ENCODE results near the gene HBEGF. TPM values are rescaled to one million over a fixed set of nuclear protein-coding genes. Genes with fewer than 3 reads are reported as not detected.

The HBEGF gene
- total and polyA plus RNA-seq, 5 experiments from 2014 or later, result 0.06 to 0.44 (median 0.30) TPM; not detected in 2

DNA sequence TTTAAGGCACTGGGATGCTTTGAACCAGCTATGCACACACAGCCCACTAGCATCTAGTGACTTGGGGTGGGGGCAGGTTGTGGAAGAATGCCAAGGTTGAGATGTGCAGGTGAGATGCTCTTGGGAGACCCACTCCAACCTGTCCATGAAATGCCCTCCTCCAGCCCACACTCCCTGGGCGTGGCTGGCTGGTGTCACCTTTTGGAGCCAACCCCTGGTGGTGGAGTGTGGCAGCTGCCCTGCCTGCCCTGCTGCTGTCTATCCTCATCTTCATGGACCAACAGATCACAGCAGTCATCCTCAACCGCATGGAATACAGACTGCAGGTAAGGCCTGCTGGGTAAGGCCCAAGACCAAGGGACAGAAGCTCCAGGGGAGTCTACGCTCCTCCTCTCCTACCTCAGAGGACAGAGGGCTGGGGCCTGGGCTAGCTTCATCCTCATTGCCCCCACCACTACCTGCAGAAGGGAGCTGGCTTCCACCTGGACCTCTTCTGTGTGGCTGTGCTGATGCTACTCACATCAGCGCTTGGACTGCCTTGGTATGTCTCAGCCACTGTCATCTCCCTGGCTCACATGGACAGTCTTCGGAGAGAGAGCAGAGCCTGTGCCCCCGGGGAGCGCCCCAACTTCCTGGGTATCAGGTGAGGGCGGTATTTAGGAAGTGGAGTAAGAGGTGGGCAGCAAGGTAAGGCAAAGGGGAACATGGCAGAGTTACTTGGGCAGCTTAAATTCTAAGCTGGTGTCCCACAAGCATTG is 21.0 kb upstream of the HBEGF start:
- H3K4me1 Mint-ChIP-seq, result peaks cover 2 to 7% (median 5%) of the 10 kb centered on the region in 4 donors
- no peaks in the 10 kb centered on the region for H3K27me3 Mint-ChIP-seq
- peak overlapping the region in 1 of 10 donors; percentile 5 for H3K27ac Mint-ChIP-seq
- POLR2A ChIA-PET, result no interaction called here
- H3K9me3 Mint-ChIP-seq, result no peaks in the 10 kb centered on the region
- H3K36me3 Mint-ChIP-seq, result no peaks in the 10 kb centered on the region
- ATAC-seq (no peak), DNase-seq (no peak)
- no peak overlapping the region for H3K4me3 Mint-ChIP-seq

- no peak overlapping the region for H3K27ac Mint-ChIP-seq
- H3K9me3 Mint-ChIP-seq, result no peaks in the 10 kb centered on the region
- ATAC-seq (no peak), DNase-seq (no peak)
- peaks cover 2 to 7% (median 5%) of the 10 kb centered on the region in 4 donors for H3K4me1 Mint-ChIP-seq
- no peaks in the 10 kb centered on the region for H3K27me3 Mint-ChIP-seq
- POLR2A ChIA-PET, result no interaction called here
- no peak overlapping the region for H3K4me3 Mint-ChIP-seq
- H3K36me3 Mint-ChIP-seq, result no peaks in the 10 kb centered on the region
Observed at GRCh38 chr5:140366589-140367255, 20.3 kb upstream of the HBEGF start.

DNA sequence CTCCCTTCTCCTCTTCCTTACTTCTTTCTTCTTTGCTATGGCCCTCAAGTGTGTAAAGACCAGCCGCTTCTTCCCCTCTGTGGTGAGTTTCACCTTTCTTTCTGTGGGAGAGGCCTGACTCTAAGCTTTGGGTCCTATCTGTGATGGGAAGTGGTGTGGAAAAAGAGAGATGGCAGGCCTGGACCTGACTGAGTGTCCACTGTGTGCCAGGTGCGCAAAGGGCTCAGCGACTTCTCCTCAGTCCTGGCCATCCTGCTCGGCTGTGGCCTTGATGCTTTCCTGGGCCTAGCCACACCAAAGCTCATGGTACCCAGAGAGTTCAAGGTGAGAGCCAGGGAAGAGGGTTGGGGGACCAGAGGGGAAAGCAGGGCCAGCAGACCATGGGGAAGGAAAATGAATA is 19.5 kb upstream of the HBEGF start:
- Mint-ChIP-seq H3K4me1 (peaks cover 2 to 7% (median 5%) of the 10 kb centered on the region in 4 donors), H3K9me3 (no peaks in the 10 kb centered on the region), H3K36me3 (no peaks in the 10 kb centered on the region), H3K27ac (no peak overlapping the region), H3K27me3 (no peaks in the 10 kb centered on the region), H3K4me3 (no peak overlapping the region)
- ATAC-seq (no peak), DNase-seq (no peak)
- POLR2A ChIA-PET, result interaction anchor here (0.6 kb wide), 1 partner anchor 247 kb away, joined by 4 read pairs; no protein-coding TSS in a partner anchor

DNA sequence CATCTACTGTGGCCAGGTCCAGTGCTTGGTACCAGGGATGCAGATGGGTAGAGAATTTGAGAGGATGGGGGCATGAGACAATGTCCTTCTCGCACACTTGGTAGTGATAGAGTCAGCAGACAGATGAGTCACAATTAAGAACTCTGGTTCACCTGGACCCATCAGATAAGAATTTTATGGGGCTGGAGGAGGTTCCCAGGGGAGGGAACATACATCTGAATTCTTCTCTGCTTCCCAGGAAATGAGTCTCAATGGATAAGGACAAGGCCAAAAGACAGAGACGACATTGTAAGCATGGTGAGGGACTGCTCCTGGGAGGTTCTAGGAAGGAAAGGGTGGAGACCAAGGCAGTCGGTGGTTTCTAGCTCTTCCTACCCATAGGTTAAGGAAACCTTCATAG is 18.9 kb upstream of the HBEGF start:
- no peaks in the 10 kb centered on the region for H3K9me3 Mint-ChIP-seq
- POLR2A ChIA-PET, result no interaction called here
- no peak for DNase-seq
- no peak overlapping the region for H3K27ac Mint-ChIP-seq
- no peak overlapping the region for H3K4me3 Mint-ChIP-seq
- ATAC-seq, result no peak
- H3K27me3 Mint-ChIP-seq, result no peaks in the 10 kb centered on the region
- H3K4me1 Mint-ChIP-seq, result peaks cover 2 to 7% (median 5%) of the 10 kb centered on the region in 4 donors
- no peaks in the 10 kb centered on the region for H3K36me3 Mint-ChIP-seq

- H3K27me3 Mint-ChIP-seq, result no peaks in the 10 kb centered on the region
Observed at GRCh38 chr5:140364472-140364765, 18.0 kb upstream of the HBEGF start.

GRCh38 chr5:140363631-140364471 is 17.4 kb upstream of the HBEGF start:
- Mint-ChIP-seq H3K4me1 (peaks cover 2 to 7% (median 5%) of the 10 kb centered on the region in 4 donors), H3K4me3 (peak overlapping the region in 9 of 10 donors; percentile 52 to 84 (median 73)), H3K27me3 (peaks cover 0 to under 1% (median 0%) of the 10 kb centered on the region in 5 donors), H3K9me3 (no peaks in the 10 kb centered on the region), H3K27ac (peak overlapping the region in 1 of 10 donors; percentile 73), H3K36me3 (no peaks in the 10 kb centered on the region)
- POLR2A ChIA-PET, result interaction anchor here (1.0 kb wide), 1 partner anchor 38 kb away, joined by 3 read pairs; the partner anchor contains the start of gene ANKHD1
- ATAC-seq (no peak), DNase-seq (no peak)

More at GRCh38 chr5:140364472-140364765, 18.0 kb upstream of the HBEGF start:
- Mint-ChIP-seq H3K4me3 (peak overlapping the region in 1 of 10 donors; percentile 52), H3K4me1 (peaks cover 2 to 7% (median 5%) of the 10 kb centered on the region in 4 donors), H3K27ac (no peak overlapping the region), H3K9me3 (no peaks in the 10 kb centered on the region), H3K36me3 (no peaks in the 10 kb centered on the region)
- ATAC-seq (no peak), DNase-seq (no peak)
- POLR2A ChIA-PET, result no interaction called here

GRCh38 chr5:140362875-140363630 is 16.6 kb upstream of the HBEGF start:
- peak; percentile 96 to 99 for ATAC-seq
- Mint-ChIP-seq H3K4me3 (peak overlapping the region; percentile 65 to 84 (median 76)), H3K36me3 (no peaks in the 10 kb centered on the region), H3K27ac (peak overlapping the region in 5 of 10 donors; percentile 5 to 79 (median 38)), H3K9me3 (no peaks in the 10 kb centered on the region), H3K4me1 (peaks cover 2 to 10% (median 5%) of the 10 kb centered on the region in 4 donors), H3K27me3 (peaks cover 0 to 6% (median 4%) of the 10 kb centered on the region in 5 donors)
- POLR2A ChIA-PET, result interaction anchor here (1.0 kb wide), 1 partner anchor 38 kb away, joined by 3 read pairs; the partner anchor contains the start of gene ANKHD1
- peak; percentile 64 to 86 (median 76) for DNase-seq

DNA sequence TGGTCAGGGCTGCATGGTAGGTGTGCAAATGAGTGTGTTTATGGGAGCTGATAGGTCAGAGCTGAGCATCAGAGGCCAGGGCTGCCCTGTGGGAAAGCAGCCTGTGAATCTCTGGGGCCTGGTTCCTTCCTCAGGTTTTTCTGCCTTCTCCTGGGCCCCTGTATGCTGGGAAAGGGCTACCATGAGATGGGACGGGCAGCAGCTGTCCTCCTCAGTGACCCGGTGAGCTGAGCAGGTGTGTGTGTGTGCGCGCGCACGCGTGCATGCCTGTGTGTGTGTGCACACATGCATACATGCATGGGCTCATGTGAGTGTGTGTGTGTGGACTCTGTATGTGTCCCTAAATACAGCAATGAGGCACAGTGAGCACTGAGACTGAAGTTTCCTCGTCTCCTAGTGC is 15.9 kb upstream of the HBEGF start:
- Mint-ChIP-seq H3K36me3 (no peaks in the 10 kb centered on the region), H3K4me3 (peak overlapping the region in 1 of 10 donors; percentile 20), H3K4me1 (peaks cover 9 to 17% (median 12%) of the 10 kb centered on the region in 4 donors), H3K9me3 (no peaks in the 10 kb centered on the region), H3K27me3 (peaks cover 2 to 9% (median 9%) of the 10 kb centered on the region in 5 donors), H3K27ac (peak overlapping the region in 1 of 10 donors; percentile 23)
- POLR2A ChIA-PET, result no interaction called here
- ATAC-seq, result no peak
- DNase-seq, result no peak

GRCh38 chr5:140361901-140362300 is 15.5 kb upstream of the HBEGF start:
- H3K36me3 Mint-ChIP-seq, result no peaks in the 10 kb centered on the region
- peaks cover 2 to 9% (median 9%) of the 10 kb centered on the region in 5 donors for H3K27me3 Mint-ChIP-seq
- DNase-seq (no peak), ATAC-seq (no peak)
- peak overlapping the region in 1 of 10 donors; percentile 23 for H3K27ac Mint-ChIP-seq
- peak overlapping the region in 1 of 10 donors; percentile 20 for H3K4me3 Mint-ChIP-seq
- peaks cover 9 to 19% (median 13%) of the 10 kb centered on the region in 4 donors for H3K4me1 Mint-ChIP-seq
- POLR2A ChIA-PET, result no interaction called here
- no peaks in the 10 kb centered on the region for H3K9me3 Mint-ChIP-seq

DNA sequence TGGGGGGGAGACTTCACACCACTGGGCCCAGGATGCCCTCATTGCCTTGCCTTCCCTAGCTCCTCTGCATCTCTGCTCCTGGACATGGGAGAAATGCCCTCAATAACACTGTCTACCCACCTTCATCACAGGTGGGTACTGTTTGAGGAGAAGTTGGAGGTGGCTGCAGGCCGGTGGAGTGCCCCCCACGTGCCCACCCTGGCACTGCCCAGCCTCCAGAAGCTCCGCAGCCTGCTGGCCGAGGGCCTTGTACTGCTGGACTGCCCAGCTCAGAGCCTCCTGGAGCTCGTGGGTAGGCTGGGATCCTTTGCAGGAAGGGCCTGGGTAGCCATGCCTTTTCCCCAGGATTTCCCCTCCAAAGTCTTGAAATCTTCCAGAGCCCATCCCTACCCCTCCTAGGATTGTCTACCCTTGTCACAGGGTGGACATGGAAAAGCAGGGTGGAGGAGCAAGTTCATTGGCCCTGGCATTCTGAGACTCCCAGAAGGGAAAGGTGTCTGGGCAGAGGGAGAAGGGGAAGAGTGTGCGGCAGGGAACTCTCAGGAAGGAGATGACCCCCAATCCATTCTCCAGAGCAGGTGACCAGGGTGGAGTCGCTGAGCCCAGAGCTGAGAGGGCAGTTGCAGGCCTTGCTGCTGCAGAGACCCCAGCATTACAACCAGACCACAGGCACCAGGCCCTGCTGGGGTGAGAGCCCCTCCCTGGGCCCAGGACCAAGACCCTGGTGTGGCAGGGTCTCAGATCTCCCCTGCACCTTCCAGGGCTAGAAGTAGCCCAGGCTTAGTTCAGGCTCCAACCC is 14.5 kb upstream of the HBEGF start:
- no peaks in the 10 kb centered on the region for H3K36me3 Mint-ChIP-seq
- no peak overlapping the region for H3K27ac Mint-ChIP-seq
- H3K4me1 Mint-ChIP-seq, result peaks cover 11 to 19% (median 15%) of the 10 kb centered on the region in 4 donors
- no peak for ATAC-seq
- POLR2A ChIA-PET, result no interaction called here
- H3K9me3 Mint-ChIP-seq, result no peaks in the 10 kb centered on the region
- peaks cover 2 to 9% (median 9%) of the 10 kb centered on the region in 5 donors for H3K27me3 Mint-ChIP-seq
- no peak overlapping the region for H3K4me3 Mint-ChIP-seq
- no peak for DNase-seq

DNA sequence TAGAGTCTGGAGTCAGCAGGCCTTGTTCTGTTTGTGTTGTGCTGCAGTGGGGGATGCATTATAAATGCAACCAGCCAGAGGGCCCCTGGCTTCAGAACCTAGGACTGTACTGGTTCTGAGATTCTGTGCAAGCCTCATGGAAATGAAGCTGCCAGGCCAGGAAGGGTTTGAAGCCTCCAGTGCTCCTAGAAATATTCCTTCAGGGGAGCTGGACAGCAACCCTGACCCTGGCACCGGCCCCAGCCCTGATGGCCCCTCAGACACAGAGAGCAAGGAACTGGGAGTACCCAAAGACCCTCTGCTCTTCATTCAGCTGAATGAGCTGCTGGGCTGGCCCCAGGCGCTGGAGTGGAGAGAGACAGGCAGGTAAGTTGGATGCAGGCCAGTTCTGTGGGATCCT is 13.7 kb upstream of the HBEGF start, which contains the start of gene SLC4A9:
SLC4A9 (plus strand) TSS at position 94 of the 400 bp plus-strand sequence; CDS start at position 137, 43 bp downstream.
- peak within 1 kb of the TSS in 1 of 10 donors; percentile 69 for H3K27ac Mint-ChIP-seq
- H3K27me3 Mint-ChIP-seq, result peaks cover 2 to 9% (median 9%) of the 10 kb centered on the region in 5 donors
- POLR2A ChIA-PET, result no interaction called here
- H3K36me3 Mint-ChIP-seq, result no peaks in the 10 kb centered on the region
- H3K9me3 Mint-ChIP-seq, result no peaks in the 10 kb centered on the region
- ATAC-seq, result no peak
- H3K4me3 Mint-ChIP-seq, result no peak within 1 kb of the TSS
- DNase-seq, result no peak
- peaks cover 11 to 19% (median 15%) of the 10 kb centered on the region in 4 donors for H3K4me1 Mint-ChIP-seq

Measured in naive thymus-derived CD8-positive, alpha-beta T cell (primary cell).